Panc1 (cell line): ENCODE results near the gene ZNF273. TPM values are rescaled to one million over a fixed set of nuclear protein-coding genes. Genes with fewer than 3 reads are reported as not detected.

Experiments used
- ATAC-seq: fragments of 200-7000 bp; cut with Tn5 transposase; 2 replicates; pipeline ENCODE4 v1.9.1; 2020; ENCODE audit warnings: mild to moderate bottlenecking, moderate library complexity
- BruUV-seq: library from RNA; stranded (reverse); fragments of 400-500 nt; replicated peaks from 2 replicates; lab custom pipeline; 2021; lab: Mats Ljungman, UMichigan
- CTCF ChIA-PET: fragments of 300-600 bp; sonication (Branson Sonifier 250); formaldehyde crosslinking; loops from one replicate; lab custom pipeline; 2022; ENCODE audit warnings: antibody characterized with exemption; lab: Charles Lee
- POLR2A ChIA-PET: fragments of 300-600 bp; sonication (Branson Sonifier 250); formaldehyde crosslinking; loops from one replicate; lab custom pipeline; 2022; ENCODE audit warnings: antibody characterized with exemption; lab: Charles Lee
- DNase-seq: peaks from one replicate; pipeline ENCODE4 v3.0.0-alpha.2; 2010; ENCODE audit warnings: low read depth, low spot score
- H3K27ac ChIP-seq: 2 replicates; pipeline ENCODE4 v1.5.1; 2011; ENCODE audit warnings: mild to moderate bottlenecking, low read length, inconsistent platforms
- H3K27me3 ChIP-seq: fragments of 200-500 bp; sonication (Bioruptor generic); 2 replicates; pipeline ENCODE4 v1.6.0; 2014; ENCODE audit warnings: low read length, inconsistent platforms; ENCODE audit not compliant: control insufficient read depth, insufficient read depth
- H3K36me3 ChIP-seq: fragments of 200-500 bp; sonication (Bioruptor generic); 2 replicates; pipeline ENCODE4 v1.5.1; 2014; ENCODE audit warnings: inconsistent platforms, mild to moderate bottlenecking, low read length, moderate library complexity; ENCODE audit not compliant: control insufficient read depth, insufficient read depth
- H3K4me1 ChIP-seq: 2 replicates; pipeline ENCODE4 v1.5.1; 2011; ENCODE audit warnings: inconsistent platforms, mild to moderate bottlenecking, low read length, moderate library complexity; ENCODE audit not compliant: control insufficient read depth, insufficient read depth
- H3K4me3 ChIP-seq, 2 experiments: 2 replicates each; pipeline ENCODE4 v1.5.1; 2011 to 2012; ENCODE audit warnings: low read depth in 2 of 2, low read length in 2 of 2, mild to moderate bottlenecking in 2 of 2, inconsistent platforms in 1 of 2, moderate library complexity in 1 of 2
- H3K9me3 ChIP-seq: fragments of 200-500 bp; sonication (Bioruptor generic); 2 replicates; pipeline ENCODE4 v1.5.1; 2014; ENCODE audit warnings: low read depth, mild to moderate bottlenecking, inconsistent platforms, low read length, moderate library complexity; ENCODE audit not compliant: control insufficient read depth, insufficient read depth
- CTCF ChIP-seq: fragments of 450-650 bp; IDR thresholded peaks from 2 replicates; pipeline ENCODE4 v1.5.1; 2017; ENCODE audit warnings: mild to moderate bottlenecking
- POLR2AphosphoS5 ChIP-seq: IDR thresholded peaks from 2 replicates; pipeline ENCODE4 v1.6.1; 2012; ENCODE audit warnings: mild to moderate bottlenecking, low read depth, low read length, moderate library complexity
- SIN3A ChIP-seq: IDR thresholded peaks from 2 replicates; pipeline ENCODE4 v1.6.1; 2012; ENCODE audit warnings: low read depth, mild to moderate bottlenecking, low read length, moderate library complexity, borderline replicate concordance; ENCODE audit not compliant: insufficient read depth
- TCF7L2 ChIP-seq: IDR thresholded peaks from 2 replicates; pipeline ENCODE4 v1.6.1; 2011; ENCODE audit warnings: mild to moderate bottlenecking, low read depth, low read length, inconsistent platforms
- in situ Hi-C: cut with HindIII; loops from 2 replicates; pipeline ENCODE4 v1.10.0; 2016; ENCODE audit warnings: low sequenced_read_pairs, low pct_unique_long_range_greater_than_20kb
- intact Hi-C: fragments of 100-400 bp; cut with micrococcal nuclease; formaldehyde crosslinking; loops from one replicate; pipeline ENCODE4 v1.10.0; 2022; ENCODE audit not compliant: unreplicated experiment
- total RNA-seq: library from RNA; stranded (reverse); gene quantifications from one replicate; pipeline ENCODE4 v1.2.1, GENCODE V29; 2021; ENCODE audit not compliant: unreplicated experiment
- TF ChIP-seq, protein P1 (sequence below), 2 experiments: IDR thresholded peaks; 2 replicates each; pipeline ENCODE4 v1.6.1; 2011 to 2012; ENCODE audit warnings: low read depth in 2 of 2, control low read depth in 1 of 2, low read length in 1 of 2, mild to moderate bottlenecking in 1 of 2, moderate library complexity in 1 of 2; ENCODE audit not compliant: insufficient read depth in 1 of 2

Gene ZNF273
- total RNA-seq, 1 experiment from 2014 or later, result 6.4 TPM

GRCh38 chr7:64878684-64879083 lies 24.4 kb upstream of the ZNF273 start:
- no peaks in the 10 kb centered on the region for H3K27me3 ChIP-seq
- POLR2A ChIA-PET, result no interaction called here
- intact Hi-C loops, result no loop called here
- H3K9me3 ChIP-seq, result no peaks in the 10 kb centered on the region
- BruUV-seq, result no TSS peak
- no peaks in the 10 kb centered on the region for H3K36me3 ChIP-seq
- no peak for ATAC-seq
- CTCF ChIA-PET, result no interaction called here
- in situ Hi-C loops, result no loop called here
- no peak for DNase-seq
- H3K4me3 ChIP-seq, result no peak overlapping the region
- no peaks in the 10 kb centered on the region for H3K4me1 ChIP-seq
- TF ChIP-seq, protein P1, sequence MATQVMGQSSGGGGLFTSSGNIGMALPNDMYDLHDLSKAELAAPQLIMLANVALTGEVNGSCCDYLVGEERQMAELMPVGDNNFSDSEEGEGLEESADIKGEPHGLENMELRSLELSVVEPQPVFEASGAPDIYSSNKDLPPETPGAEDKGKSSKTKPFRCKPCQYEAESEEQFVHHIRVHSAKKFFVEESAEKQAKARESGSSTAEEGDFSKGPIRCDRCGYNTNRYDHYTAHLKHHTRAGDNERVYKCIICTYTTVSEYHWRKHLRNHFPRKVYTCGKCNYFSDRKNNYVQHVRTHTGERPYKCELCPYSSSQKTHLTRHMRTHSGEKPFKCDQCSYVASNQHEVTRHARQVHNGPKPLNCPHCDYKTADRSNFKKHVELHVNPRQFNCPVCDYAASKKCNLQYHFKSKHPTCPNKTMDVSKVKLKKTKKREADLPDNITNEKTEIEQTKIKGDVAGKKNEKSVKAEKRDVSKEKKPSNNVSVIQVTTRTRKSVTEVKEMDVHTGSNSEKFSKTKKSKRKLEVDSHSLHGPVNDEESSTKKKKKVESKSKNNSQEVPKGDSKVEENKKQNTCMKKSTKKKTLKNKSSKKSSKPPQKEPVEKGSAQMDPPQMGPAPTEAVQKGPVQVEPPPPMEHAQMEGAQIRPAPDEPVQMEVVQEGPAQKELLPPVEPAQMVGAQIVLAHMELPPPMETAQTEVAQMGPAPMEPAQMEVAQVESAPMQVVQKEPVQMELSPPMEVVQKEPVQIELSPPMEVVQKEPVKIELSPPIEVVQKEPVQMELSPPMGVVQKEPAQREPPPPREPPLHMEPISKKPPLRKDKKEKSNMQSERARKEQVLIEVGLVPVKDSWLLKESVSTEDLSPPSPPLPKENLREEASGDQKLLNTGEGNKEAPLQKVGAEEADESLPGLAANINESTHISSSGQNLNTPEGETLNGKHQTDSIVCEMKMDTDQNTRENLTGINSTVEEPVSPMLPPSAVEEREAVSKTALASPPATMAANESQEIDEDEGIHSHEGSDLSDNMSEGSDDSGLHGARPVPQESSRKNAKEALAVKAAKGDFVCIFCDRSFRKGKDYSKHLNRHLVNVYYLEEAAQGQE (IDR thresholded peaks at IDR 0.05; ENCODE audit: insufficient read depth in 1 of 2, low read depth in 2 of 2, low read length in 1 of 2), result no peak
- TF ChIP-seq SIN3A, result no peak
- TF ChIP-seq CTCF, result no peak
- no peak for TF ChIP-seq POLR2AphosphoS5
- TF ChIP-seq TCF7L2, result no peak
- H3K27ac ChIP-seq, result no peak overlapping the region

DNA sequence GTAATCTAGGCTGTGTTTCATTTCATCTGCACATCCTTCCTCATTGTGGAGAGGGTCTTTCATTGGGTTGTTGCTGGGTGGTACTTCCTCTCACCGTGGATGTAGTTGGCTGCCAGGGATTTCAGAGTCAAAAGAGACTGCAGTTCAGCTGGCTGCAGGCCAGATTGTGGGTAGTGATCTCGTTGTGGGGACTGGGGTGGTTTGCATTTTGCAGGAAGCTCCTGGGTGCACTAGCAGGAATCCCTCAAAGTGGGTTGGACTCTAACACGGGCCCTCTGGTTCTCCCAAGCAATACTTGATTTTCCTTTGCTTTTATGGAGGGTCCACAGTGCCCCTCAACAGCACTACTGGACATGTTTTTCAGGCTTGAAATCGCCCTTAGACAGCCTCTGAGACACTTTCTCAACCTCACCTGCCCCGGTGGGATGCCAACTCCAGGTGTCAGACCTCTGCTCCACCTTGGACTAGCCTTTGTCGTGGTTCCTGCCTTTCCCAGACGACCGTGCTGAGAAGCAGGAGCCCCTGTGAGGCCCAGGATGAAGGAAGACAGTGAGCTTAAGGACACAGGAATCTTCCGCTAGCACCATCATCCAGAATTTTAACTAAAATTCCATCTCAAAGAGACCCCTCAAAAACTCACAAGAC lies 23.9 kb upstream of the ZNF273 start:
- intact Hi-C loops (no loop called here), in situ Hi-C loops (no loop called here)
- DNase-seq (no peak), ATAC-seq (no peak)
- H3K4me1 ChIP-seq, result no peaks in the 10 kb centered on the region
- no peak overlapping the region for H3K4me3 ChIP-seq
- ChIA-PET CTCF (no interaction called here), POLR2A (no interaction called here)
- no peaks in the 10 kb centered on the region for H3K36me3 ChIP-seq
- BruUV-seq, result no TSS peak
- H3K27ac ChIP-seq, result no peak overlapping the region
- TF ChIP-seq SIN3A, result no peak
- no peak for TF ChIP-seq POLR2AphosphoS5
- TF ChIP-seq TCF7L2, result no peak
- H3K27me3 ChIP-seq, result no peaks in the 10 kb centered on the region
- no peaks in the 10 kb centered on the region for H3K9me3 ChIP-seq

DNA sequence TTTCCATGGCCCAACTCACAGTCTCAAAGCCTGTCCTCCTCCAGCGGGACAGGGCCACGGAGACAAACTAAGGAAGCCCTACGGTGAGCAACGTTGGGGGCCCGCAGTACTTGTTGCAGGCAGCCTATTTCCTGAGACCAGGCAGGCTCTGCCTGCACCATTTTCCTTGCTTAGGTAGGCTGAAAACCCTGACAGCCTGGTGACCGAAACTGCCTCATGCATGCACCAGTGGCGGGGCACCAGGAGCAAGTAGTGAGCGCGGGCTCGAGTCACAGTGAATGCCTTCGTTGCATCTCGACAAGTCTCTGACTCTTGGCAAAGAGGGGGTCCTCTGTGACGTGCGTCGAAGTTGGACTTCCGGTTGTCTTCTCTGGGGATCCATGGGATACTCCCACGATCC lies 23.3 kb upstream of the ZNF273 start:
- ATAC-seq (no peak), DNase-seq (no peak)
- H3K4me1 ChIP-seq, result no peaks in the 10 kb centered on the region
- no peaks in the 10 kb centered on the region for H3K36me3 ChIP-seq
- TF ChIP-seq TCF7L2 (no peak), POLR2AphosphoS5 (no peak), CTCF (no peak), SIN3A (no peak)
- TF ChIP-seq, protein P1 (IDR thresholded peaks at IDR 0.05; ENCODE audit: insufficient read depth in 1 of 2, low read depth in 2 of 2, low read length in 1 of 2), result no peak
- intact Hi-C loops (no loop called here), in situ Hi-C loops (no loop called here)
- no peaks in the 10 kb centered on the region for H3K27me3 ChIP-seq
- H3K27ac ChIP-seq, result no peak overlapping the region
- POLR2A ChIA-PET, result no interaction called here
- no peaks in the 10 kb centered on the region for H3K9me3 ChIP-seq
- CTCF ChIA-PET, result no interaction called here
- BruUV-seq, result no TSS peak
- no peak overlapping the region for H3K4me3 ChIP-seq
